ENCODE results near the gene DEFB113. TPM values are rescaled to one million over a fixed set of nuclear protein-coding genes. Genes with fewer than 3 reads are reported as not detected.

The DEFB113 gene
- total and polyA plus RNA-seq, 10 of the 15 experiments (the other 5 are each of a cell fraction or from before 2014, with no cell fraction given) = not detected

GRCh38 chr6:49937811-49938210, 31.6 kb downstream of the DEFB113 start:
- Histone ChIP-seq H3K9me3 (replicated peaks; ENCODE audit: control insufficient read depth, insufficient read depth, low read length) (no peaks in the 10 kb centered on the region), H4K20me1 (ENCODE audit: control insufficient read depth, insufficient read depth) (no peaks in the 10 kb centered on the region), H3K4me3 (no peak overlapping the region), H3K27me3 (replicated peaks in 1 of 2; ENCODE audit: control insufficient read depth in 2 of 2, insufficient read depth in 2 of 2, low read length in 1 of 2) (no peaks in the 10 kb centered on the region), H3K9ac (ENCODE audit: control insufficient read depth, insufficient read depth, low read length) (no peak overlapping the region), H3K36me3 (ENCODE audit: control insufficient read depth in 2 of 2, insufficient read depth in 2 of 2, low read length in 1 of 2) (no peaks in the 10 kb centered on the region), H3K4me2 (ENCODE audit: control insufficient read depth, insufficient read depth) (no peak overlapping the region), H3K27ac (ENCODE audit: control insufficient read depth, insufficient read depth) (no peak overlapping the region), H3K4me1 (ENCODE audit: control insufficient read depth, insufficient read depth, low read length) (no peaks in the 10 kb centered on the region), H3K79me2 (ENCODE audit: control insufficient read depth, insufficient read depth, low read length) (no peaks in the 10 kb centered on the region), H2AFZ (ENCODE audit: control insufficient read depth, low read depth, low read length) (no peak overlapping the region)
- ATAC-seq (no peak), DNase-seq (ENCODE audit: low read depth, low spot score) (no peak), FAIRE-seq (no peak)
- ChIA-PET SMC1A (ENCODE audit: uncharacterized antibody, unreplicated experiment) (no interaction called here), RAD21 (ENCODE audit: unreplicated experiment) (no interaction called here), POLR2A (no interaction called here), CTCF (no interaction called here)
- intact Hi-C loops (cut with micrococcal nuclease; ENCODE audit: unreplicated experiment) = no loop called here
- no peak for TF ChIP-seq ATF7 (IDR thresholded peaks at IDR 0.05; ENCODE audit: low read depth)
- TF ChIP-seq BRCA1 (IDR thresholded peaks at IDR 0.05; ENCODE audit: low read depth, low read length) = no peak
- in situ Hi-C loops (cut with MboI) = no loop called here
- BruUV-seq (replicated peaks) = no TSS peak

DNA sequence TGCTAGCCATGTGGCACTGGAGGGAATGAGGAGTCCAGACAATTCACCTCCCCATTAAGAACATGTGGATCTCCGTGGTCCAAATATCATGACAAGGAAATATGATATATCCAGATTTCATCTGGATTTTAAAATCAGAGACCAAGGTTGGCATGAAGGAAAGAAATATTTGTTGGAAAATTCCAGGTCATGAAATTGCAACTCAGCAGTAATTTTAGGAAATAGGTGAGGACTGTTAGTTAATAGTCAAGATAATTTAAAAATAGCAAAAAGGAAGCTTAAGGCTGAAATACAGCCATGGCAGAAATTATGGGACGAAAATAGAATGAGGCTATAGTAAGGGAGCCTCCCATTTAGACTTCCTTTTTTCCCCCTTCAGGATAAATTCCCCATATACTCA, 32.4 kb downstream of the DEFB113 start:
- no peak for DNase-seq (ENCODE audit: low read depth, low spot score)

More for the DNA sequence above, 32.4 kb downstream of the DEFB113 start:
- FAIRE-seq (no peak), ATAC-seq (no peak)
- intact Hi-C loops (cut with micrococcal nuclease; ENCODE audit: unreplicated experiment) (no loop called here), in situ Hi-C loops (cut with MboI) (no loop called here)
- H3K27me3 ChIP-seq (replicated peaks in 1 of 2; ENCODE audit: control insufficient read depth in 2 of 2, insufficient read depth in 2 of 2, low read length in 1 of 2) = no peaks in the 10 kb centered on the region
- no peaks in the 10 kb centered on the region for H3K36me3 ChIP-seq (ENCODE audit: control insufficient read depth in 2 of 2, insufficient read depth in 2 of 2, low read length in 1 of 2)
- H3K27ac ChIP-seq (ENCODE audit: control insufficient read depth, insufficient read depth) = no peak overlapping the region
- no peaks in the 10 kb centered on the region for H3K9me3 ChIP-seq (replicated peaks; ENCODE audit: control insufficient read depth, insufficient read depth, low read length)
- CTCF ChIA-PET = no interaction called here
- no peak overlapping the region for H3K9ac ChIP-seq (ENCODE audit: control insufficient read depth, insufficient read depth, low read length)
- no peak overlapping the region for H3K4me3 ChIP-seq
- RAD21 ChIA-PET (ENCODE audit: unreplicated experiment) = no interaction called here
- H4K20me1 ChIP-seq (ENCODE audit: control insufficient read depth, insufficient read depth) = no peaks in the 10 kb centered on the region
- H3K79me2 ChIP-seq (ENCODE audit: control insufficient read depth, insufficient read depth, low read length) = no peaks in the 10 kb centered on the region
- no peaks in the 10 kb centered on the region for H3K4me1 ChIP-seq (ENCODE audit: control insufficient read depth, insufficient read depth, low read length)
- POLR2A ChIA-PET = no interaction called here
- no TSS peak for BruUV-seq (replicated peaks)
- H2AFZ ChIP-seq (ENCODE audit: control insufficient read depth, low read depth, low read length) = no peak overlapping the region
- WGBS (ENCODE audit: insufficient coverage, insufficient replicate concordance, low lambda C conversion rate, missing lambda C conversion rate) = 0% methylated on average over 2 of the region's 2 CpGs
- TF ChIP-seq WRNIP1 (IDR thresholded peaks at IDR 0.05; ENCODE audit: borderline replicate concordance, low read depth, low read length) (no peak), SMC3 (IDR thresholded peaks at IDR 0.05; ENCODE audit: borderline replicate concordance, low read length) (no peak), MYB (IDR thresholded peaks at IDR 0.05; ENCODE audit: borderline replicate concordance, low read depth, low read length) (no peak), NFXL1 (IDR thresholded peaks at IDR 0.05; ENCODE audit: borderline replicate concordance) (no peak), RUNX3 (IDR thresholded peaks at IDR 0.05; ENCODE audit: low read length) (no peak), RB1 (IDR thresholded peaks at IDR 0.05; ENCODE audit: borderline replicate concordance) (no peak), FOXK2 (IDR thresholded peaks at IDR 0.05) (no peak), CBFB (IDR thresholded peaks at IDR 0.05; ENCODE audit: low read depth) (no peak), RAD21 (IDR thresholded peaks at IDR 0.05; ENCODE audit: insufficient read depth, low read depth, low read length) (no peak), DPF2 (IDR thresholded peaks at IDR 0.05) (no peak), POLR2A (IDR thresholded peaks at IDR 0.05; ENCODE audit: low read depth, low read length) (no peak), JUNB (IDR thresholded peaks at IDR 0.05) (no peak), GABPA (IDR thresholded peaks at IDR 0.05; ENCODE audit: low read depth) (no peak), NFYA (IDR thresholded peaks at IDR 0.05; ENCODE audit: borderline replicate concordance, low read depth, low read length) (no peak), HDAC6 (IDR thresholded peaks at IDR 0.05; ENCODE audit: unreplicated experiment) (no peak), ZNF217 (IDR thresholded peaks at IDR 0.05) (no peak), CEBPB (IDR thresholded peaks at IDR 0.05; ENCODE audit: borderline replicate concordance in 1 of 2, low read depth in 2 of 2, low read length in 2 of 2) (no peak)
- H3K4me2 ChIP-seq (ENCODE audit: control insufficient read depth, insufficient read depth) = no peak overlapping the region
- SMC1A ChIA-PET (ENCODE audit: uncharacterized antibody, unreplicated experiment) = no interaction called here

Measured in GM12878 (cell line).